ENCODE measurements around the gene SARS1.

Gene SARS1

DNA sequence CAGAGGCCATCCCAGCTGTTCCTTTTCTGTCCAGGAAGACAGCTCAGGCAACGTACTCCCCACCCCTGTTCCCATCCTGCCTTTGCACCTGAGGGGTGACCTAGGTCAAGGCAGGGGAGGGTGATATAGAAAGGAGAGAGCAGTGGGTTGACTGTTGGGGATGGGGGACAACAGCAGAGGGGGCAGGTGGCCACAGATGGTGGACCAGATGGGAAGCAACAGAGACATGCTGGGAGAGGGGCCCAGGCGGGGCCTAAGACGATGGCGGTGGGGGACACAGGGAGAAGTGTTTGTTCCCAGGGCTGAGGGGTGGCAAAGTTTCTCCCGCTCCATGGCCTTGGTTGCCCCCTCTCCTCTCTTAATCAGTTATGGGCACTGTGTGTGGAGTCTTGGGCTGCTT lies 42.0 kb downstream of the SARS1 start:
- H3K36me3 ChIP-seq (ENCODE audit: low read length): no peaks in the 10 kb centered on the region
- H4K20me1 ChIP-seq (ENCODE audit: low read depth, low read length): no peaks in the 10 kb centered on the region
- no peaks in the 10 kb centered on the region for H3K79me2 ChIP-seq (ENCODE audit: insufficient read depth, low read length)
- no peak overlapping the region for H3K9ac ChIP-seq (ENCODE audit: low read length)
- H3K9me3 ChIP-seq (ENCODE audit: insufficient read depth, low read length): no peaks in the 10 kb centered on the region
- H3K4me3 ChIP-seq (ENCODE audit: insufficient read depth, low read length, poor library complexity, severe bottlenecking): no peak overlapping the region
- H3K4me2 ChIP-seq (ENCODE audit: low read depth, low read length, poor library complexity, severe bottlenecking): no peak overlapping the region
- H3F3A ChIP-seq (ENCODE audit: insufficient read depth): no peaks in the 10 kb centered on the region
- no peak for TF ChIP-seq EZH2phosphoT487 (conservative IDR thresholded peaks at IDR 0.05; ENCODE audit: low read length)
- TF ChIP-seq CTCF (IDR thresholded peaks at IDR 0.05; ENCODE audit: insufficient read depth, low read length, poor library complexity, severe bottlenecking): no peak
- no peaks in the 10 kb centered on the region for H3K27me3 ChIP-seq (ENCODE audit: low read length)
- no peak overlapping the region for H2AFZ ChIP-seq (ENCODE audit: low read depth, low read length, severe bottlenecking)
- no peaks in the 10 kb centered on the region for H3K9me2 ChIP-seq (replicated peaks; ENCODE audit: insufficient read depth, low read length)
- no peak overlapping the region for H3K27ac ChIP-seq (ENCODE audit: low read depth, low read length)

GRCh38 chr1:109256085-109256484 lies 42.4 kb downstream of the SARS1 start:
- no peaks in the 10 kb centered on the region for H3K9me3 ChIP-seq (ENCODE audit: insufficient read depth, low read length)
- H3K9me2 ChIP-seq (replicated peaks; ENCODE audit: insufficient read depth, low read length): no peaks in the 10 kb centered on the region
- H3K27ac ChIP-seq (ENCODE audit: low read depth, low read length): no peak overlapping the region
- H3K4me2 ChIP-seq (ENCODE audit: low read depth, low read length, poor library complexity, severe bottlenecking): no peak overlapping the region
- no peaks in the 10 kb centered on the region for H3K27me3 ChIP-seq (ENCODE audit: low read length)
- no peak overlapping the region for H3K9ac ChIP-seq (ENCODE audit: low read length)
- no peak for TF ChIP-seq CTCF (IDR thresholded peaks at IDR 0.05; ENCODE audit: insufficient read depth, low read length, poor library complexity, severe bottlenecking)
- no peak for TF ChIP-seq EZH2phosphoT487 (conservative IDR thresholded peaks at IDR 0.05; ENCODE audit: low read length)
- H4K20me1 ChIP-seq (ENCODE audit: low read depth, low read length): no peaks in the 10 kb centered on the region
- no peaks in the 10 kb centered on the region for H3F3A ChIP-seq (ENCODE audit: insufficient read depth)
- H2AFZ ChIP-seq (ENCODE audit: low read depth, low read length, severe bottlenecking): no peak overlapping the region
- H3K4me3 ChIP-seq (ENCODE audit: insufficient read depth, low read length, poor library complexity, severe bottlenecking): no peak overlapping the region
- H3K36me3 ChIP-seq (ENCODE audit: low read length): no peaks in the 10 kb centered on the region
- H3K79me2 ChIP-seq (ENCODE audit: insufficient read depth, low read length): no peaks in the 10 kb centered on the region

DNA sequence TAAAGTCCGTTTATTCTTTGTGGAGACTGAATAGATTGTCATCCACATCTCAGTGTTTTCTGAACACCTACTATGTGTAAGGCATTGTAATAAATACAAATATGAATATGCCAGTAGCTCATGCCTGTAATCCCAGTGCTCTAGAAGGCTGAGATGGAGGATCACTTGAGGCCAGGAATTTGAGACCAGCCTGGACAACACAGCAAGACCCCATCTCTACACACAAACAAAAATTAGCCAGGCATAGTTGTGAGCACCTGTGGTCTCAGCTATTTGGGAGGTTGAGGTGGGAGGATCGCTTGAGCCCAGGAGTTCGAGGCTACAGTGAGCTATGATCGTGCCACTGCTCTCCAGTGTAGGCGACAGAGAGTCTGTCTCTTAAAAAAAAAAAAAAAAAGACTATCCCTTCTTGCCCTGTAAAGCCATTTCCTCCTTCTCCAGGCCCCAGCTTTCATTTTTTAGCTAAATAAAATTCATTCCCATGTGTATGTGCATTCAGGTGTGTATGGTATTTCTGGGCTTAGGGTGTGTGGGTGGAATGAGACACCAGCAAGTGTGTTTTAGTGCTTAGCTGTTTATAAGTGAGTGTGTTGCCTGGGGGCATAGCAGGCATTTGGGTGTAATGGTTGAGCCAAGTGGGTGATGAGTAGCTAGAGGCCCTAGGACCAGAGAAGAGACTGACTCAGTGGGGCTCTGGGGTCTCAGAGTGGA lies 43.4 kb downstream of the SARS1 start:
- TF ChIP-seq CTCF (IDR thresholded peaks at IDR 0.05; ENCODE audit: insufficient read depth, low read length, poor library complexity, severe bottlenecking): no peak
- no peak for TF ChIP-seq EZH2phosphoT487 (conservative IDR thresholded peaks at IDR 0.05; ENCODE audit: low read length)
- Histone ChIP-seq H2AFZ (ENCODE audit: low read depth, low read length, severe bottlenecking) (no peak overlapping the region), H3K9ac (ENCODE audit: low read length) (no peak overlapping the region), H3K27ac (ENCODE audit: low read depth, low read length) (no peak overlapping the region), H3K79me2 (ENCODE audit: insufficient read depth, low read length) (no peaks in the 10 kb centered on the region), H3K36me3 (ENCODE audit: low read length) (no peaks in the 10 kb centered on the region), H3F3A (ENCODE audit: insufficient read depth) (no peaks in the 10 kb centered on the region), H3K9me3 (ENCODE audit: insufficient read depth, low read length) (no peaks in the 10 kb centered on the region), H4K20me1 (ENCODE audit: low read depth, low read length) (no peaks in the 10 kb centered on the region), H3K4me3 (ENCODE audit: insufficient read depth, low read length, poor library complexity, severe bottlenecking) (no peak overlapping the region), H3K4me2 (ENCODE audit: low read depth, low read length, poor library complexity, severe bottlenecking) (no peak overlapping the region), H3K27me3 (ENCODE audit: low read length) (no peaks in the 10 kb centered on the region), H3K9me2 (replicated peaks; ENCODE audit: insufficient read depth, low read length) (no peaks in the 10 kb centered on the region)

All from SU-DHL-6 (cell line).